IPS-20b (cell line): Measurements from ENCODE around the gene SEC24C.
"Not testable (repeated sequence)": the region's sequence is repeated elsewhere in the genome, so short reads cannot be mapped to it uniquely, and the experiment has no call there.

ENCODE experiments used
- H3K27ac ChIP-seq: one replicate; pipeline ENCODE4 v1.5.1; 2013; ENCODE audit warnings: low read length
- H3K27me3 ChIP-seq: 2 replicates; pipeline ENCODE4 v1.6.1; 2013; ENCODE audit warnings: mild to moderate bottlenecking, low read length, inconsistent platforms; ENCODE audit not compliant: insufficient read depth
- H3K36me3 ChIP-seq: 2 replicates; pipeline ENCODE4 v1.6.1; 2013; ENCODE audit warnings: low read depth, mild to moderate bottlenecking, inconsistent platforms, low read length, moderate library complexity; ENCODE audit not compliant: insufficient read depth
- H3K4me1 ChIP-seq: 2 replicates; pipeline ENCODE4 v1.6.1; 2013; ENCODE audit warnings: mild to moderate bottlenecking, control low read depth, inconsistent platforms, low read length, moderate library complexity; ENCODE audit not compliant: insufficient read depth
- H3K4me3 ChIP-seq: 2 replicates; pipeline ENCODE4 v1.5.1; 2013; ENCODE audit warnings: mild to moderate bottlenecking, low read length, inconsistent platforms
- H3K9ac ChIP-seq: 2 replicates; pipeline ENCODE4 v1.6.1; 2013; ENCODE audit warnings: low read depth, mild to moderate bottlenecking, inconsistent platforms, low read length, moderate library complexity
- H3K9me3 ChIP-seq: 2 replicates; pipeline ENCODE4 v1.6.1; 2013; ENCODE audit warnings: mild to moderate bottlenecking, low read depth, low read length, inconsistent platforms; ENCODE audit not compliant: insufficient read depth

Gene SEC24C

DNA sequence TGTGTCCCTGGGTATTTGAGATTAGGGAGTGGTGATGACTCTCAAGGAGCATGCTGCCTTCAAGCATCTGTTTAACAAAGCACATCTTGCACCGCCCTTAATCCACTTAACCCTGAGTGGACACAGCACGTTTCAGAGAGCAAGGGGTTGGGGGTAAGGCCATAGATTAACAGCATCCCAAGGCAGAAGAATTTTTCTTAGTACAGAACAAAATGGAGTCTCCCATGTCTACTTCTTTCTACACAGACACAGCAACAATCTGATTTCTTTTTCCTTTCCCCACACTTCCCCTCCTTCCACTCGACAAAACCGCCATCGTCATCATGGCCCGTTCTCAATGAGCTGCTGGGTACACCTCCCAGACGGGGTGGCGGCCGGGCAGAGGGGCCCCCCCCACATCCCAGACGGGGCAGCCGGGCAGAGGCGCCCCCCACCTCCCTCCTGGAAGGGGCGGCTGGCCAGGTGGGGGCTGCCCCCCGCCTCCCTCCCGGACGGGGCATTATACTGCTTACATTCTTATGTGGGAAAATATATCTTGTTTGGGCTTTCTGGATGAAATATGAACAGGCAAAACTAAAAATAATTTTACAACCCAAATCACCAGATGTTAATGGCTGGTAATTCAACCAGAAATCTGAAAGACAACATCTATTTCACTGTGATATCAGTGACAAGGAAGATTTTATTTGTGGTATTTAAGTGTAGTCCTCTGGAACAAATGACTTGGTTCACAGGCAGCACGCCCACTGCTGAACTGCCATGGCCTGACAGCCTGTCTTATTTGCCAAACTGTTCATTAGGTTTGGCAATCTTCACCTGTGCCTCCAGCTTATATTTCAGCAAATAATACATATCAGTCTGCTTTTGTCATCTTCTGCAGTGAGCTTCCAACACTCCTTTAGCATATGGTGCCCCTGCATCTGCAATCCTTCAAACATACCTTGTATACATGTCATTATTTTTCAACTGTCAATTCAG is 28.7 kb upstream of the SEC24C start:
- H3K27ac ChIP-seq, H3K27me3 ChIP-seq, H3K9me3 ChIP-seq, H3K4me3 ChIP-seq, H3K4me1 ChIP-seq, H3K9ac ChIP-seq: not testable (repeated sequence)
- peaks cover 46% of the 10 kb centered on the region for H3K36me3 ChIP-seq

GRCh38 chr10:73716251-73716650 is 27.9 kb upstream of the SEC24C start:
- H3K27ac ChIP-seq: no peak overlapping the region
- no peaks in the 10 kb centered on the region for H3K9me3 ChIP-seq
- H3K27me3 ChIP-seq: no peaks in the 10 kb centered on the region
- H3K9ac ChIP-seq: no peak overlapping the region
- H3K4me1 ChIP-seq: no peaks in the 10 kb centered on the region
- peaks cover 54% of the 10 kb centered on the region for H3K36me3 ChIP-seq
- H3K4me3 ChIP-seq: no peak overlapping the region

GRCh38 chr10:73717556-73717955 is 26.6 kb upstream of the SEC24C start:
- H3K9me3 ChIP-seq: no peaks in the 10 kb centered on the region
- no peak overlapping the region for H3K9ac ChIP-seq
- peaks cover 62% of the 10 kb centered on the region for H3K36me3 ChIP-seq
- no peak overlapping the region for H3K27ac ChIP-seq
- no peaks in the 10 kb centered on the region for H3K27me3 ChIP-seq
- no peaks in the 10 kb centered on the region for H3K4me1 ChIP-seq
- no peak overlapping the region for H3K4me3 ChIP-seq

GRCh38 chr10:73720561-73720960 is 23.6 kb upstream of the SEC24C start:
- peaks cover 76% of the 10 kb centered on the region for H3K36me3 ChIP-seq
- not testable (repeated sequence) for H3K4me3 ChIP-seq, H3K9me3 ChIP-seq, H3K27ac ChIP-seq, H3K4me1 ChIP-seq, H3K27me3 ChIP-seq, H3K9ac ChIP-seq

DNA sequence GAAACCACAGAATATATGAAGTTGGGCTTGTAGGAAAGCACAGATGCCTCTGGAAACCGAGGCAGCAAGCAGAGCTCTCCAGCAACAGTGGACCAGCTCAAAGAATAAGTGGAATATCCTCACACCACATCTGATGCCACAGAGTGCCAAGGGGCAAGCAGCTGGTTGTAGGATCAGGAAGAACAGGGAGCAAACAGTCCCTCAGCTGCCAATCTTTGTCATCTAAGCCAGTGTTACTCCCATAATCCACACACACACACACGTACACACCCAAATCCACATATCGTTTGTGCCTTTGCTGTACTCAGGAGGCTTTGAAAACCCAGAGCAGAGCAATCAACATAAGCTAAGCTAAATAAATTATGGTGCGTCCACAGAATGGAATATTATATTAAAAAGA is 20.7 kb upstream of the SEC24C start:
- Histone ChIP-seq H3K9me3 (no peaks in the 10 kb centered on the region), H3K9ac (no peak overlapping the region), H3K4me3 (no peak overlapping the region), H3K36me3 (peaks cover 70% of the 10 kb centered on the region), H3K27ac (no peak overlapping the region), H3K27me3 (no peaks in the 10 kb centered on the region), H3K4me1 (no peaks in the 10 kb centered on the region)

DNA sequence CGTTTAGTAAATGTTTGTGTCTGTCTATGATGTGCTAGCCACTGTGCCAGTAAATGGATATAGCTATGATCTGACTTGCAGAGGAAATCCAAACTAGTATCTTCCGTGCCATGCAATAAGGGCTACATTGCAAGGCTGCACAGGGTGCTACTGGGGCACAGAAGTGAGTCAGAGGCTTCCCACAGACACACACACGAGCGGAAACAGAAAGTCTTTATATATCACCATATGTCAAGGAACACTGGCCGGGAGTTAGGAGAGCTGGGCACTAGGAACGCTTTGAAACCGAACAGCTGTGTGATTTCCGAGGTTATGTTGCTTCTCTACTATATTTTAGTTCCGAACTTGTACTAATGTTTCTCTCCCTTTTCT is 14.4 kb upstream of the SEC24C start:
- not testable (repeated sequence) for H3K27ac ChIP-seq, H3K27me3 ChIP-seq, H3K9me3 ChIP-seq, H3K4me1 ChIP-seq
- Histone ChIP-seq H3K9ac (peak overlapping the region; percentile 86; the same call in 1 of the 2 replicates), H3K4me3 (peak overlapping the region; percentile 85), H3K36me3 (peaks cover 27% of the 10 kb centered on the region)

- H3K4me3 ChIP-seq: peak overlapping the region; percentile 85
- no peaks in the 10 kb centered on the region for H3K27me3 ChIP-seq
- H3K36me3 ChIP-seq: peaks cover 25% of the 10 kb centered on the region
- H3K9me3 ChIP-seq: no peaks in the 10 kb centered on the region
- no peaks in the 10 kb centered on the region for H3K4me1 ChIP-seq
- H3K9ac ChIP-seq: peak overlapping the region; percentile 86
- H3K27ac ChIP-seq: peak overlapping the region; percentile 35
Observed at GRCh38 chr10:73730153-73730906, 13.8 kb upstream of the SEC24C start.

- Histone ChIP-seq H3K36me3 (peaks cover 11% of the 10 kb centered on the region), H3K27ac (no peak overlapping the region), H3K4me3 (peak overlapping the region; percentile 85; the same call in 1 of the 2 replicates), H3K4me1 (no peaks in the 10 kb centered on the region), H3K9me3 (no peaks in the 10 kb centered on the region), H3K9ac (no peak overlapping the region), H3K27me3 (no peaks in the 10 kb centered on the region)
Observed at GRCh38 chr10:73731588-73732375, 12.4 kb upstream of the SEC24C start.

- Histone ChIP-seq H3K27me3 (no peaks in the 10 kb centered on the region), H3K36me3 (peaks cover 6% of the 10 kb centered on the region), H3K4me1 (no peaks in the 10 kb centered on the region), H3K27ac (no peak overlapping the region), H3K4me3 (no peak overlapping the region), H3K9ac (no peak overlapping the region), H3K9me3 (no peaks in the 10 kb centered on the region)
Observed at GRCh38 chr10:73732426-73732825, 11.7 kb upstream of the SEC24C start.

GRCh38 chr10:73732931-73733623 is 11.1 kb upstream of the SEC24C start:
- H3K36me3 ChIP-seq: peaks cover 6% of the 10 kb centered on the region; the same call in 1 of the 2 replicates
- H3K9ac ChIP-seq: no peak overlapping the region

More at GRCh38 chr10:73732931-73733623, 11.1 kb upstream of the SEC24C start:
- Histone ChIP-seq H3K9me3 (no peaks in the 10 kb centered on the region), H3K27ac (no peak overlapping the region), H3K27me3 (no peaks in the 10 kb centered on the region), H3K4me1 (no peaks in the 10 kb centered on the region), H3K4me3 (no peak overlapping the region)
